H9 (cell line): Measurements from ENCODE around the gene NAP1L1. TPM values are rescaled to one million over a fixed set of nuclear protein-coding genes. Genes with fewer than 3 reads are reported as not detected.
"Not testable (repeated sequence)": the region's sequence is repeated elsewhere in the genome, so short reads cannot be mapped to it uniquely, and the experiment has no call there.

Source experiments
- DNase-seq: peaks from one replicate; pipeline ENCODE4 v3.0.0-alpha.2; 2017
- H2AFZ ChIP-seq: one replicate; pipeline ENCODE4 v1.6.1; 2013; ENCODE audit warnings: mild to moderate bottlenecking, low read length, control low read depth, moderate library complexity
- H2AK5ac ChIP-seq: 2 replicates; pipeline ENCODE4 v1.6.1; 2013; ENCODE audit warnings: low read length, control low read depth, mixed read lengths; ENCODE audit not compliant: insufficient read length
- H2BK120ac ChIP-seq: one replicate; pipeline ENCODE4 v1.6.1; 2013; ENCODE audit warnings: low read depth, mild to moderate bottlenecking, low read length, control low read depth, inconsistent platforms; ENCODE audit not compliant: poor library complexity, severe bottlenecking
- H2BK12ac ChIP-seq: 2 replicates; pipeline ENCODE4 v1.6.1; 2013; ENCODE audit warnings: low read length, control low read depth, mixed read lengths, low read depth; ENCODE audit not compliant: insufficient read length
- H2BK15ac ChIP-seq: 2 replicates; pipeline ENCODE4 v1.6.1; 2013; ENCODE audit warnings: low read depth, low read length, control low read depth
- H2BK20ac ChIP-seq: one replicate; pipeline ENCODE4 v1.6.1; 2013; ENCODE audit warnings: low read depth, mild to moderate bottlenecking, low read length, control low read depth, inconsistent platforms; ENCODE audit not compliant: poor library complexity, severe bottlenecking
- H2BK5ac ChIP-seq: 2 replicates; pipeline ENCODE4 v1.6.1; 2013; ENCODE audit warnings: low read length, control low read depth, mixed read lengths; ENCODE audit not compliant: insufficient read length
- H3K14ac ChIP-seq: 2 replicates; pipeline ENCODE4 v1.6.1; 2013; ENCODE audit warnings: low read length, control low read depth; ENCODE audit not compliant: insufficient read depth
- H3K18ac ChIP-seq: 2 replicates; pipeline ENCODE4 v1.6.1; 2013; ENCODE audit warnings: low read depth, mild to moderate bottlenecking, mixed read lengths, low read length, control low read depth; ENCODE audit not compliant: insufficient read length
- H3K23ac ChIP-seq: 2 replicates; pipeline ENCODE4 v1.6.1; 2013; ENCODE audit warnings: low read length, control low read depth, mixed read lengths, low read depth; ENCODE audit not compliant: insufficient read length
- H3K23me2 ChIP-seq: 2 replicates; pipeline ENCODE4 v1.6.1; 2013; ENCODE audit warnings: low read depth, mild to moderate bottlenecking, mixed read lengths, low read length, control low read depth; ENCODE audit not compliant: insufficient read length, poor library complexity, severe bottlenecking
- H3K27ac ChIP-seq: 2 replicates; pipeline ENCODE4 v1.5.1; 2013; ENCODE audit warnings: low read length, control low read depth, mixed read lengths, low read depth; ENCODE audit not compliant: insufficient read length
- H3K27me3 ChIP-seq: 2 replicates; pipeline ENCODE4 v1.6.1; 2013; ENCODE audit warnings: low read length, control low read depth, inconsistent platforms; ENCODE audit not compliant: insufficient read depth
- H3K4ac ChIP-seq: 2 replicates; pipeline ENCODE4 v1.6.1; 2013; ENCODE audit warnings: low read depth, mild to moderate bottlenecking, control low read depth, inconsistent platforms, low read length, moderate library complexity
- H3K4me1 ChIP-seq: 2 replicates; pipeline ENCODE4 v1.6.1; 2013; ENCODE audit warnings: low read length, control low read depth, inconsistent platforms; ENCODE audit not compliant: insufficient read depth
- H3K4me2 ChIP-seq: 2 replicates; pipeline ENCODE4 v1.6.1; 2013; ENCODE audit warnings: low read length, control low read depth, mixed read lengths; ENCODE audit not compliant: insufficient read length, insufficient read depth
- H3K56ac ChIP-seq: 2 replicates; pipeline ENCODE4 v1.6.1; 2013; ENCODE audit warnings: low read depth, mild to moderate bottlenecking, mixed read lengths, low read length, control low read depth; ENCODE audit not compliant: insufficient read length
- H3K79me1 ChIP-seq: 2 replicates; pipeline ENCODE4 v1.6.1; 2013; ENCODE audit warnings: low read depth, mild to moderate bottlenecking, moderate library complexity, low read length, control low read depth, inconsistent platforms; ENCODE audit not compliant: insufficient read depth, poor library complexity, severe bottlenecking
- H3K79me2 ChIP-seq: 2 replicates; pipeline ENCODE4 v1.6.1; 2013; ENCODE audit warnings: low read length, control low read depth, inconsistent platforms; ENCODE audit not compliant: insufficient read depth
- H3K9ac ChIP-seq: 2 replicates; pipeline ENCODE4 v1.6.1; 2013; ENCODE audit warnings: low read length, control low read depth, mixed read lengths; ENCODE audit not compliant: insufficient read length; ENCODE audit errors: extremely low read depth
- H3K9me3 ChIP-seq: one replicate; pipeline ENCODE4 v1.6.1; 2013; ENCODE audit warnings: low read depth, low read length, inconsistent platforms; ENCODE audit not compliant: control insufficient read depth
- H3T11ph ChIP-seq: one replicate; pipeline ENCODE4 v1.6.1; 2013; ENCODE audit warnings: mild to moderate bottlenecking, low read length, control low read depth, inconsistent platforms
- H4K20me1 ChIP-seq: one replicate; pipeline ENCODE4 v1.6.1; 2013; ENCODE audit not compliant: control insufficient read depth, insufficient read length, insufficient read depth
- H4K5ac ChIP-seq: 2 replicates; pipeline ENCODE4 v1.6.1; 2013; ENCODE audit warnings: low read depth, mild to moderate bottlenecking, mixed read lengths, low read length, control low read depth; ENCODE audit not compliant: insufficient read length
- H4K8ac ChIP-seq: replicated peaks from 2 replicates; pipeline ENCODE4 v1.6.1; 2013; ENCODE audit warnings: low read length, control low read depth, mixed read lengths, low read depth; ENCODE audit not compliant: insufficient read length
- H4K91ac ChIP-seq: 2 replicates; pipeline ENCODE4 v1.6.1; 2013; ENCODE audit warnings: low read depth, mild to moderate bottlenecking, moderate library complexity, mixed read lengths, low read length, control low read depth; ENCODE audit not compliant: insufficient read length
- H3K27ac Mint-ChIP-seq, 3 experiments: 2 replicates in 2 of 3; 3 replicates in 1 of 3; pipeline ENCODE4 v1.8.0; 2020 to 2021; ENCODE audit warnings: mixed read lengths in 3 of 3, mild to moderate bottlenecking in 1 of 3, moderate library complexity in 1 of 3
- H3K27me3 Mint-ChIP-seq: 2 replicates; pipeline ENCODE4 v1.8.0; 2021; ENCODE audit warnings: low read depth, mild to moderate bottlenecking, moderate library complexity, mixed read lengths
- H3K36me3 Mint-ChIP-seq, 3 experiments: 2 replicates in 2 of 3; 3 replicates in 1 of 3; pipeline ENCODE4 v1.8.0; 2020 to 2021; ENCODE audit warnings: low read depth in 3 of 3, mixed read lengths in 3 of 3; ENCODE audit not compliant: insufficient read depth in 1 of 3
- H3K4me1 Mint-ChIP-seq, 2 experiments: 2 replicates each; pipeline ENCODE4 v1.8.0; 2020; ENCODE audit warnings: mixed read lengths in 2 of 2
- H3K4me3 Mint-ChIP-seq, 2 experiments: 2 replicates in 1 of 2; 3 replicates in 1 of 2; pipeline ENCODE4 v1.8.0; 2020 to 2021; ENCODE audit warnings: mild to moderate bottlenecking in 2 of 2, mixed read lengths in 2 of 2, moderate library complexity in 1 of 2
- H3K9me3 Mint-ChIP-seq, 2 experiments: 2 replicates in 1 of 2; 3 replicates in 1 of 2; pipeline ENCODE4 v1.8.0; 2020; ENCODE audit warnings: mild to moderate bottlenecking in 2 of 2, mixed read lengths in 2 of 2, moderate library complexity in 1 of 2
- WGBS: extraction: QIAGEN DNeasy Blood & Tissue Kit; methylation state at CpG from one replicate; pipeline ENCODE4 v1.1.7; 2013; ENCODE audit warnings: missing lambda C conversion rate, low lambda C conversion rate, mixed read lengths; ENCODE audit not compliant: insufficient read length; ENCODE audit errors: extremely low coverage; 5-methylcytosine and 5-hydroxymethylcytosine counted together
- total RNA-seq: library from RNA; stranded (reverse); gene quantifications from 2 replicates; pipeline ENCODE4 v1.2.1, GENCODE V29; 2021
- TF ChIP-seq, protein P1 (sequence below): fragments of 200-600 bp; sonication (generic); conservative IDR thresholded peaks from 3 replicates; pipeline ENCODE4 v1.8.0; 2021; ENCODE audit warnings: antibody characterized with exemption, mild to moderate bottlenecking

NAP1L1 gene
- total RNA-seq, 1 experiment from 2014 or later, result 1,012 TPM

DNA sequence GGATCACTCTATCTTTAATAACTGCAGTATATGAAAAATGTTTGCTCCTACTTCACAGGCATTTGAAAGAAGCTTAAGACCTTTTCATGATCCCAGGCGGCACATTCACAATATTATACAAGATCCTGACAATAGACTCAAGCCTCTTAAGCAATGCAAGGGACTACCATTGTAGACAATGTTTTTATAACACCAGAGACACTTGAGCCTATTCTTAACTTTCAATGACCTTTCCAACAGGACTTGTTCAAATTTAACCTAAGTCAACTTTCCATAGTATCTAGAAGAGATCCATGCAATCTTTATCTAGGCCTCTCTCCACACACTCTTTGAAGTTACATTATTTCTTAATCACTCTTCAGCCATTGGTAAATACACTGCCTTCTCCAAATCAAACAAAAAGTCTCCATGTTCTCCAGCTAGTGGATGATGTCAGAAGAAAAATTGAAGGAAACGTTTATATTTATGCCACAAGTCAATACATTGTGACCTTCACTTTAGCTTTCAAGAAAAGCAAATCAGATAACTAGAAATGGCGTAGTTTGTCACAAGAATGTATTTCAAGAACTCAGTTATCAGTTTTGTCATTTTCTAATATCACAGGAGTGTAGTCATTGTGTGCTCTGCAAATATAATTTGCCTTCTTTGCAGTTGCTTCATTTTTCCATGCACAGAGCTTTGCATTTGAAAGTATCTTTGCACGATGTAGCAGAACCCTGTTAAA, 94.1 kb downstream of the NAP1L1 start:
- H3K79me2 ChIP-seq, result no peaks in the 10 kb centered on the region
- H3K4ac ChIP-seq, result no peak overlapping the region
- H3K23me2 ChIP-seq, result no peaks in the 10 kb centered on the region
- no peak overlapping the region for H2BK5ac ChIP-seq
- no peak overlapping the region for H2BK120ac ChIP-seq
- no CpG with 5 or more reads among the region's 4 CpGs for WGBS
- H4K8ac ChIP-seq, result no peak overlapping the region
- no peak overlapping the region for H3T11ph ChIP-seq
- H3K56ac ChIP-seq, result no peak overlapping the region
- no peaks in the 10 kb centered on the region for H4K20me1 ChIP-seq
- no peak overlapping the region for H4K91ac ChIP-seq
- no peak overlapping the region; a peak in 1 of 5 replicates for H3K4me3 Mint-ChIP-seq
- H4K5ac ChIP-seq, result no peak overlapping the region
- no peak overlapping the region for H2AFZ ChIP-seq
- H3K4me1 Mint-ChIP-seq, result peaks cover 25 to 34% of the 10 kb centered on the region in 2 experiments
- peaks cover 10 to 19% of the 10 kb centered on the region in 2 experiments for H3K9me3 Mint-ChIP-seq
- no peak for DNase-seq
- TF ChIP-seq, protein P1, sequence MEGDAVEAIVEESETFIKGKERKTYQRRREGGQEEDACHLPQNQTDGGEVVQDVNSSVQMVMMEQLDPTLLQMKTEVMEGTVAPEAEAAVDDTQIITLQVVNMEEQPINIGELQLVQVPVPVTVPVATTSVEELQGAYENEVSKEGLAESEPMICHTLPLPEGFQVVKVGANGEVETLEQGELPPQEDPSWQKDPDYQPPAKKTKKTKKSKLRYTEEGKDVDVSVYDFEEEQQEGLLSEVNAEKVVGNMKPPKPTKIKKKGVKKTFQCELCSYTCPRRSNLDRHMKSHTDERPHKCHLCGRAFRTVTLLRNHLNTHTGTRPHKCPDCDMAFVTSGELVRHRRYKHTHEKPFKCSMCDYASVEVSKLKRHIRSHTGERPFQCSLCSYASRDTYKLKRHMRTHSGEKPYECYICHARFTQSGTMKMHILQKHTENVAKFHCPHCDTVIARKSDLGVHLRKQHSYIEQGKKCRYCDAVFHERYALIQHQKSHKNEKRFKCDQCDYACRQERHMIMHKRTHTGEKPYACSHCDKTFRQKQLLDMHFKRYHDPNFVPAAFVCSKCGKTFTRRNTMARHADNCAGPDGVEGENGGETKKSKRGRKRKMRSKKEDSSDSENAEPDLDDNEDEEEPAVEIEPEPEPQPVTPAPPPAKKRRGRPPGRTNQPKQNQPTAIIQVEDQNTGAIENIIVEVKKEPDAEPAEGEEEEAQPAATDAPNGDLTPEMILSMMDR, result no peak
- H3K9ac ChIP-seq, result no peak overlapping the region
- H2BK20ac ChIP-seq, result no peak overlapping the region
- no peak overlapping the region for H3K23ac ChIP-seq
- H3K4me2 ChIP-seq, result no peak overlapping the region
- peaks cover 7 to 17% (median 10%) of the 10 kb centered on the region in 3 experiments; a peak in 6 of 7 replicates for H3K36me3 Mint-ChIP-seq
- no peak overlapping the region for H2BK12ac ChIP-seq
- no peak overlapping the region for H3K18ac ChIP-seq
- no peaks in the 10 kb centered on the region for H3K9me3 ChIP-seq
- H3K14ac ChIP-seq, result no peak overlapping the region
- H2AK5ac ChIP-seq, result no peak overlapping the region
- H3K27ac ChIP-seq, result no peak overlapping the region
- peaks cover 1% of the 10 kb centered on the region; the same call in 1 of the 2 replicates for H3K27me3 Mint-ChIP-seq
- H3K4me1 ChIP-seq, result peaks cover 5% of the 10 kb centered on the region; the same call in 1 of the 2 replicates
- no peak overlapping the region; a peak in 1 of 7 replicates for H3K27ac Mint-ChIP-seq
- no peaks in the 10 kb centered on the region for H3K79me1 ChIP-seq
- no peaks in the 10 kb centered on the region for H3K27me3 ChIP-seq
- H2BK15ac ChIP-seq, result no peak overlapping the region

DNA sequence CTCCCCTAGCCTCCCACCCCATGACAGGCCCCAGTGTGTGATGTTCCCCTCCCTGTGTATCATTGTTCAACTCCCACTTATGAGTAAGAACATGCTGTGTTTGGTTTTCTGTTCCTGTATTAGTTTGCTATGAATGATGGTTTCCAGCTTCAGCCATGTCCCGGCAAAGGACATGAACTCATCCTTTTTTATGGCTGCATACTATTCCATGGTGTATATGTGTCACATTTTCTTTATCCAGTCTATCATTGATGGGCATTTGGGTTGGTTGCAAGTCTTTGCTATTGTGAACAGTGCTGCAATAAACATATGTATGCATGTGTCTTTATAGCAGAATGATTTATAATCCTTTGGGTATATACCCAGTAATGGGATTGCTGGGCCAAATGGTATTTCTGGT, 96.8 kb downstream of the NAP1L1 start:
- Mint-ChIP-seq H3K9me3 (peaks cover 10 to 19% of the 10 kb centered on the region in 2 experiments), H3K36me3 (peaks cover 7 to 17% (median 10%) of the 10 kb centered on the region in 3 experiments; a peak in 6 of 7 replicates), H3K4me1 (peaks cover 23 to 24% of the 10 kb centered on the region in 2 experiments)
- H2BK5ac ChIP-seq, H2BK20ac ChIP-seq, H3K4me3 Mint-ChIP-seq, H2AFZ ChIP-seq, H3K14ac ChIP-seq, H3K27ac ChIP-seq, H3K79me2 ChIP-seq, H3K27me3 ChIP-seq, H4K8ac ChIP-seq, H2BK12ac ChIP-seq, H3K79me1 ChIP-seq, H4K20me1 ChIP-seq, H3K18ac ChIP-seq, H4K5ac ChIP-seq, H3K23me2 ChIP-seq, H3K27me3 Mint-ChIP-seq, H3T11ph ChIP-seq, H4K91ac ChIP-seq, H3K23ac ChIP-seq, DNase-seq, H3K4me1 ChIP-seq, H3K27ac Mint-ChIP-seq, H3K4ac ChIP-seq, H2AK5ac ChIP-seq, H2BK120ac ChIP-seq, H3K4me2 ChIP-seq, H2BK15ac ChIP-seq, H3K56ac ChIP-seq, H3K9ac ChIP-seq, H3K9me3 ChIP-seq: not testable (repeated sequence)
- no CpG with 5 or more reads among the region's 1 CpG for WGBS
